HepG2 (cell line): ENCODE measurements around the gene BTG2. TPM values are rescaled to one million over a fixed set of nuclear protein-coding genes. Genes with fewer than 3 reads are reported as not detected.

Source experiments
- ARNT ChIP-seq: fragments of 450-650 bp; IDR thresholded peaks from 2 replicates; pipeline ENCODE4 v1.6.1; 2017
- BHLHE40 ChIP-seq: IDR thresholded peaks from 2 replicates; pipeline ENCODE4 v1.6.1; 2011; ENCODE audit warnings: low read length, improper control_type of control experiment
- HDAC2 ChIP-seq: sonication (generic); formaldehyde crosslinking; IDR thresholded peaks from 2 replicates; pipeline ENCODE4 v1.4.0; 2020; ENCODE audit warnings: missing genetic modification reagents
- HMG20B ChIP-seq: conservative IDR thresholded peaks from 2 replicates; pipeline ENCODE4 v1.6.1; 2016; ENCODE audit warnings: missing genetic modification reagents, missing compliant biosample characterization
- NBN ChIP-seq: fragments of 450-650 bp; conservative IDR thresholded peaks from 2 replicates; pipeline ENCODE4 v1.6.1; 2017
- NFYB ChIP-seq: sonication (generic); formaldehyde crosslinking; IDR thresholded peaks from 2 replicates; pipeline ENCODE4 v1.4.0; 2020; ENCODE audit warnings: missing genetic modification reagents
- NR3C1 ChIP-seq: sonication (generic); formaldehyde crosslinking; IDR thresholded peaks from 2 replicates; pipeline ENCODE4 v1.4.0; 2020; ENCODE audit warnings: missing genetic modification reagents
- ONECUT2 ChIP-seq: sonication (generic); formaldehyde crosslinking; IDR thresholded peaks from 2 replicates; pipeline ENCODE4 v1.4.0; 2020; ENCODE audit warnings: missing genetic modification reagents
- SMARCE1 ChIP-seq: fragments of 450-650 bp; IDR thresholded peaks from 2 replicates; pipeline ENCODE4 v1.6.1; 2017; ENCODE audit warnings: borderline replicate concordance
- SOX13 ChIP-seq, 3 experiments: fragments of 450-650 bp in 1 of 3; sonication (generic) in 1 of 3; formaldehyde crosslinking in 1 of 3; IDR thresholded peaks in 2 of 3; conservative IDR thresholded peaks in 1 of 3; 2 replicates each; pipeline versions ENCODE4 v1.5.0 to v1.6.1; 2016 to 2020; ENCODE audit warnings: antibody characterized with exemption in 1 of 3, mild to moderate bottlenecking in 1 of 3, missing compliant biosample characterization in 1 of 3, missing genetic modification reagents in 1 of 3, moderate library complexity in 1 of 3
- SRSF4 ChIP-seq: fragments of 200-400 bp; formaldehyde crosslinking; IDR thresholded peaks from one replicate; pipeline ENCODE4 v1.6.1; 2018; ENCODE audit warnings: mild to moderate bottlenecking, low read depth, low read length, moderate library complexity; ENCODE audit not compliant: poor library complexity, severe bottlenecking
- SRSF9 ChIP-seq: fragments of 200-400 bp; formaldehyde crosslinking; IDR thresholded peaks from 2 replicates; pipeline ENCODE4 v1.6.1; 2018; ENCODE audit warnings: borderline replicate concordance, mild to moderate bottlenecking, low read depth, low read length; ENCODE audit not compliant: insufficient read depth, poor library complexity, severe bottlenecking
- TAF15 ChIP-seq: fragments of 200-400 bp; formaldehyde crosslinking; IDR thresholded peaks from one replicate; pipeline ENCODE4 v1.6.1; 2018; ENCODE audit warnings: mild to moderate bottlenecking, low read depth, low read length; ENCODE audit not compliant: poor library complexity, severe bottlenecking
- U2AF2 ChIP-seq: fragments of 200-400 bp; formaldehyde crosslinking; IDR thresholded peaks from 2 replicates; pipeline ENCODE4 v1.6.1; 2017; ENCODE audit warnings: low read depth, mild to moderate bottlenecking, low read length
- ZMYM3 ChIP-seq: sonication (generic); formaldehyde crosslinking; IDR thresholded peaks from 2 replicates; pipeline ENCODE4 v1.5.1; 2020; ENCODE audit warnings: mild to moderate bottlenecking, missing genetic modification reagents
- ZNF260 ChIP-seq: sonication (generic); formaldehyde crosslinking; IDR thresholded peaks from 2 replicates; pipeline ENCODE4 v1.4.0; 2020; ENCODE audit warnings: missing genetic modification reagents, low read depth, mild to moderate bottlenecking, borderline replicate concordance
- ZNF274 ChIP-seq: sonication (generic); formaldehyde crosslinking; IDR thresholded peaks from 2 replicates; pipeline ENCODE4 v1.5.1; 2020; ENCODE audit warnings: mild to moderate bottlenecking, missing genetic modification reagents
- ZNF747 ChIP-seq: sonication (generic); formaldehyde crosslinking; IDR thresholded peaks from 2 replicates; pipeline ENCODE4 v1.8.1; 2023; ENCODE audit warnings: missing genetic modification reagents, mild to moderate bottlenecking, borderline replicate concordance
- ZZZ3 ChIP-seq: sonication (generic); formaldehyde crosslinking; IDR thresholded peaks from 2 replicates; pipeline ENCODE4 v1.4.0; 2020; ENCODE audit warnings: missing genetic modification reagents, mild to moderate bottlenecking, borderline replicate concordance
- polyA plus RNA-seq, 8 experiments: library from polyadenylated mRNA; depleted of rRNA in 3 of 8; stranded (reverse) in 7 of 8; unstranded in 1 of 8; fragments of >200 nt; fragmentation: Illumina TruSeq in 4 of 8; extraction: Trizol in 4 of 8; gene quantifications; 2 replicates each; pipeline versions ENCODE4 v1.2.1 to v1.2.3, GENCODE V29; 2011 to 2016; ENCODE audit warnings: low read depth in 4 of 8, missing spikeins in 1 of 8, mixed read lengths in 1 of 8; ENCODE audit not compliant: insufficient read depth in 1 of 8
- total RNA-seq, 5 experiments: library from RNA; depleted of rRNA; stranded (reverse); fragments of >200 nt; fragmentation: Illumina TruSeq; extraction: Trizol; gene quantifications; 2 replicates each; pipeline ENCODE4 v1.2.3, GENCODE V29; 2016; ENCODE audit warnings: low read depth in 1 of 5
- TF ChIP-seq, protein P1 (sequence below): sonication (generic); formaldehyde crosslinking; IDR thresholded peaks from 2 replicates; pipeline ENCODE4 v1.5.0; 2020; ENCODE audit warnings: missing genetic modification reagents
- TF ChIP-seq, protein P2 (sequence below): sonication (generic); formaldehyde crosslinking; IDR thresholded peaks from 2 replicates; pipeline ENCODE4 v1.4.0; 2020; ENCODE audit warnings: mild to moderate bottlenecking, missing genetic modification reagents, borderline replicate concordance
- TF ChIP-seq, protein P3 (sequence below): sonication (generic); formaldehyde crosslinking; IDR thresholded peaks from 2 replicates; pipeline ENCODE4 v1.4.0; 2020; ENCODE audit warnings: missing genetic modification reagents, mild to moderate bottlenecking, borderline replicate concordance

Gene BTG2
- total and polyA plus RNA-seq, 2 of the 13 experiments (the other 11 are each of a cell fraction or from before 2014, with no cell fraction given), result 13.6 to 18.3 TPM

DNA sequence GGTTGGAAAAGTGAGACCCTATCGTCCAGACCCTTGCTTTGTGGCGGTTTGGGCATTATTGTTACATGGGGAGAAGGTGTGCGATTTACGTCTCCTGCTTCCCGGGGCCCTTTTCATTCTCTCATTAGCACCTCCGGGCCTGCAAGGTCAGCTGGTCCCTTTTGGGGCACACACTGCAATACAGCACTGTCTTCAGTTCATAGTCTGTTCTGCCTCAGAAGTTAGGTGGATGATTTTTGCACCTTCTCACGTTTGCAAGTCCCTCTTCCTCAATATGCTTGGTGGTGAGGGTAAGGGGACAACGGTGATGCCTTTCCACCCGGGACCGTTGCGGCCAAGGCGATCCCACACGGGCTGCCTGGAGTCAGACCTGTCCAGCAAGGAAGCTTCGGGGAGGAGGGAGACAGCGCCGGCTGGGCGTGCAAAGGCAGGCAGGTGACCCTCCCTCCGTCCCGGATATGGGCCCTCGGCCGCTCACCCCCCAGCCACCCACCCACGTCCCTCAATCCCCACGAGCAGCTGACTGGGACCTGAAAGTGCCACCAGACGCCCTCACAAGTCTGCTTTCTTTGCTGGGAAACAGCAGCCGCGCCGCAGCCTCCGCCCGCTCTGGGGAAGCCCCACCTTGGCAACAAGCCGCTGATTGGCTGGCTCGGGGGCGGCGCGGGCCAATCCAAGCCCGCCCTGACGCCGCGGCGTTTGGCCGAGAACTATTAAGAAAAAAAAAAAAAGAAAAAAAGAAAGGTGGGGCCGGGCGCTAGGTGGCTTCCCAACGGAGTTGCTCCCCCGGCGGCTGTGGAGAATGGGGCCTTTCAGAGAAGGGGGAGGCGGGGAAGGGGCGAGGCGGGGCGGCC is 21.7 kb downstream of the BTG2 start (continued):
- TF ChIP-seq HMG20B (no peak), SRSF9 (no peak), HDAC2 (no peak), SRSF4 (no peak), ZNF260 (CRISPR knock-in tag) (no peak), ZNF274 (CRISPR knock-in tag) (no peak), BHLHE40 (no peak), NFYB (CRISPR knock-in tag) (peak; percentile 85), ZNF747 (CRISPR knock-in tag) (no peak), SOX13 (IDR thresholded peaks at IDR 0.05) (no peak), SOX13 (CRISPR knock-in tag; conservative IDR thresholded peaks at IDR 0.05 in 1 of 2, IDR thresholded peaks at IDR 0.05 in 1 of 2) (no peak), SMARCE1 (no peak), NBN (no peak), ZMYM3 (no peak), ZZZ3 (no peak), NR3C1 (CRISPR knock-in tag) (no peak), ONECUT2 (CRISPR knock-in tag) (no peak), U2AF2 (no peak), ARNT (no peak), TAF15 (no peak)
- TF ChIP-seq, protein P1, sequence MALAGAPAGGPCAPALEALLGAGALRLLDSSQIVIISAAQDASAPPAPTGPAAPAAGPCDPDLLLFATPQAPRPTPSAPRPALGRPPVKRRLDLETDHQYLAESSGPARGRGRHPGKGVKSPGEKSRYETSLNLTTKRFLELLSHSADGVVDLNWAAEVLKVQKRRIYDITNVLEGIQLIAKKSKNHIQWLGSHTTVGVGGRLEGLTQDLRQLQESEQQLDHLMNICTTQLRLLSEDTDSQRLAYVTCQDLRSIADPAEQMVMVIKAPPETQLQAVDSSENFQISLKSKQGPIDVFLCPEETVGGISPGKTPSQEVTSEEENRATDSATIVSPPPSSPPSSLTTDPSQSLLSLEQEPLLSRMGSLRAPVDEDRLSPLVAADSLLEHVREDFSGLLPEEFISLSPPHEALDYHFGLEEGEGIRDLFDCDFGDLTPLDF (CRISPR knock-in tag), result no peak
- TF ChIP-seq, protein P2, sequence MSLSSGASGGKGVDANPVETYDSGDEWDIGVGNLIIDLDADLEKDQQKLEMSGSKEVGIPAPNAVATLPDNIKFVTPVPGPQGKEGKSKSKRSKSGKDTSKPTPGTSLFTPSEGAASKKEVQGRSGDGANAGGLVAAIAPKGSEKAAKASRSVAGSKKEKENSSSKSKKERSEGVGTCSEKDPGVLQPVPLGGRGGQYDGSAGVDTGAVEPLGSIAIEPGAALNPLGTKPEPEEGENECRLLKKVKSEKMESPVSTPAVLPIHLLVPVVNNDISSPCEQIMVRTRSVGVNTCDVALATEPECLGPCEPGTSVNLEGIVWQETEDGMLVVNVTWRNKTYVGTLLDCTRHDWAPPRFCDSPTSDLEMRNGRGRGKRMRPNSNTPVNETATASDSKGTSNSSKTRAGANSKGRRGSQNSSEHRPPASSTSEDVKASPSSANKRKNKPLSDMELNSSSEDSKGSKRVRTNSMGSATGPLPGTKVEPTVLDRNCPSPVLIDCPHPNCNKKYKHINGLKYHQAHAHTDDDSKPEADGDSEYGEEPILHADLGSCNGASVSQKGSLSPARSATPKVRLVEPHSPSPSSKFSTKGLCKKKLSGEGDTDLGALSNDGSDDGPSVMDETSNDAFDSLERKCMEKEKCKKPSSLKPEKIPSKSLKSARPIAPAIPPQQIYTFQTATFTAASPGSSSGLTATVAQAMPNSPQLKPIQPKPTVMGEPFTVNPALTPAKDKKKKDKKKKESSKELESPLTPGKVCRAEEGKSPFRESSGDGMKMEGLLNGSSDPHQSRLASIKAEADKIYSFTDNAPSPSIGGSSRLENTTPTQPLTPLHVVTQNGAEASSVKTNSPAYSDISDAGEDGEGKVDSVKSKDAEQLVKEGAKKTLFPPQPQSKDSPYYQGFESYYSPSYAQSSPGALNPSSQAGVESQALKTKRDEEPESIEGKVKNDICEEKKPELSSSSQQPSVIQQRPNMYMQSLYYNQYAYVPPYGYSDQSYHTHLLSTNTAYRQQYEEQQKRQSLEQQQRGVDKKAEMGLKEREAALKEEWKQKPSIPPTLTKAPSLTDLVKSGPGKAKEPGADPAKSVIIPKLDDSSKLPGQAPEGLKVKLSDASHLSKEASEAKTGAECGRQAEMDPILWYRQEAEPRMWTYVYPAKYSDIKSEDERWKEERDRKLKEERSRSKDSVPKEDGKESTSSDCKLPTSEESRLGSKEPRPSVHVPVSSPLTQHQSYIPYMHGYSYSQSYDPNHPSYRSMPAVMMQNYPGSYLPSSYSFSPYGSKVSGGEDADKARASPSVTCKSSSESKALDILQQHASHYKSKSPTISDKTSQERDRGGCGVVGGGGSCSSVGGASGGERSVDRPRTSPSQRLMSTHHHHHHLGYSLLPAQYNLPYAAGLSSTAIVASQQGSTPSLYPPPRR, result no peak
- TF ChIP-seq, protein P3, sequence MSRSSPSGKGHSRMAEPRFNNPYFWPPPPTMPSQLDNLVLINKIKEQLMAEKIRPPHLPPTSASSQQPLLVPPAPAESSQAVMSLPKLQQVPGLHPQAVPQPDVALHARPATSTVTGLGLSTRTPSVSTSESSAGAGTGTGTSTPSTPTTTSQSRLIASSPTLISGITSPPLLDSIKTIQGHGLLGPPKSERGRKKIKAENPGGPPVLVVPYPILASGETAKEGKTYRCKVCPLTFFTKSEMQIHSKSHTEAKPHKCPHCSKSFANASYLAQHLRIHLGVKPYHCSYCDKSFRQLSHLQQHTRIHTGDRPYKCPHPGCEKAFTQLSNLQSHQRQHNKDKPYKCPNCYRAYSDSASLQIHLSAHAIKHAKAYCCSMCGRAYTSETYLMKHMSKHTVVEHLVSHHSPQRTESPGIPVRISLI (CRISPR knock-in tag), result peak; percentile 86
